Testis (tissue), 3 donors: ENCODE measurements around the gene LPAR1. TPM values are rescaled to one million over a fixed set of nuclear protein-coding genes. Genes with fewer than 3 reads are reported as not detected.

ENCODE experiments used
- DNase-seq: peaks from one replicate; pipeline ENCODE4 v3.0.0-alpha.2; 2019
- H3K27ac ChIP-seq, 2 donors: fragments of 200-600 bp; sonication (generic); one replicate each; pipeline ENCODE4 v1.5.1; 2019
- H3K27me3 ChIP-seq: fragments of 200-600 bp; sonication (generic); one replicate; pipeline ENCODE4 v1.5.1; 2019
- H3K36me3 ChIP-seq: fragments of 200-600 bp; sonication (generic); one replicate; pipeline ENCODE4 v1.5.1; 2017; ENCODE audit warnings: low read depth; ENCODE audit errors: missing control alignments
- H3K4me1 ChIP-seq: fragments of 200-600 bp; sonication (generic); one replicate; pipeline ENCODE4 v1.5.1; 2019
- H3K4me3 ChIP-seq, 2 donors: fragments of 200-600 bp; sonication (generic); one replicate each; pipeline ENCODE4 v1.5.1; 2017 to 2019
- H3K9me3 ChIP-seq: fragments of 200-600 bp; sonication (generic); one replicate; pipeline ENCODE4 v1.5.1; 2017
- POLR2A ChIP-seq: fragments of 450-650 bp; IDR thresholded peaks from one replicate; pipeline ENCODE4 v1.6.1; 2017; ENCODE audit warnings: antibody characterized with exemption, mild to moderate bottlenecking, moderate library complexity
- WGBS, 2 donors: methylation state at CpG; one replicate each; pipeline ENCODE4 v1.1.5; 2018; 5-methylcytosine and 5-hydroxymethylcytosine counted together
- intact Hi-C: fragments of 100-400 bp; cut with DNase I; formaldehyde crosslinking; loops from one replicate; pipeline ENCODE4 v1.15.1; 2023; ENCODE audit warnings: low total_unique reads
- polyA plus RNA-seq: library from polyadenylated mRNA; stranded (reverse); fragments of 350-450 nt; fragmentation: Illumina TruSeq; extraction: RNeasy Lipid Tissue Mini Kit (QIAGEN cat#74804); gene quantifications from one replicate; pipeline ENCODE4 v1.2.3, GENCODE V29; 2014; ENCODE audit warnings: low read depth, low replicate concordance; ENCODE audit not compliant: insufficient read depth
- total RNA-seq, 2 donors: library from RNA; depleted of rRNA; stranded (reverse); fragments of >200 nt; gene quantifications; one replicate each; pipeline ENCODE4 v1.2.3, GENCODE V29; 2016
- TF ChIP-seq, protein P1 (sequence below), 3 experiments: fragments of 450-650 bp in 2 of 3; fragments of 200-600 bp in 1 of 3; sonication (generic) in 1 of 3; IDR thresholded peaks; one replicate each; pipeline ENCODE4 v1.5.1; 2016 to 2019; ENCODE audit warnings: antibody characterized with exemption in 3 of 3, mild to moderate bottlenecking in 2 of 3, moderate library complexity in 1 of 3

Gene LPAR1
- total and polyA plus RNA-seq, 3 donors from 2014 or later: 13.1 to 23.9 (median 19.5) TPM

DNA sequence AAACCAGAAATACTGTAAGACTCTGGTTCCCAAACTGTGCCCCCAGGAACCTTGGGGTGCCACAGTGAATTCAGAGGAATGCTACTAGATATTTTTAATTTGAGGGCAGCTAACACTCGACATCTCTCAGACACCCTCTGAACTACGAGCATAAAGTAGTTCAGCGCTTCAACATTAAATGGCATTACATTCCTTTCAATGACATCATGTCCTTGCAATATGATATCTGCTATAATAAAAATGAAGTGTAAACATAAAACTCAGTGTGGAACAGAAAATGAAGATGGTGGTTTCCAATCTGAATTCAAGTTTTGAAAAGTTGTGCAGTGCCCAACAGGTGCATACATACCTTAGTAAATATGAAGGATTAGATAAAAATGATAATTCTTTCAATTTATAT, 116.1 kb downstream of the LPAR1 start:
- intact Hi-C loops: no loop called here
- H3K27ac ChIP-seq: no peak overlapping the region
- H3K4me3 ChIP-seq: no peak overlapping the region
- no peaks in the 10 kb centered on the region for H3K27me3 ChIP-seq
- H3K36me3 ChIP-seq: no peaks in the 10 kb centered on the region
- 82 to 83% methylated on average over 3 of the region's 3 CpGs for WGBS, 2 donors
- H3K4me1 ChIP-seq: peaks cover 5% of the 10 kb centered on the region
- no peak for TF ChIP-seq POLR2A
- TF ChIP-seq, protein P1, sequence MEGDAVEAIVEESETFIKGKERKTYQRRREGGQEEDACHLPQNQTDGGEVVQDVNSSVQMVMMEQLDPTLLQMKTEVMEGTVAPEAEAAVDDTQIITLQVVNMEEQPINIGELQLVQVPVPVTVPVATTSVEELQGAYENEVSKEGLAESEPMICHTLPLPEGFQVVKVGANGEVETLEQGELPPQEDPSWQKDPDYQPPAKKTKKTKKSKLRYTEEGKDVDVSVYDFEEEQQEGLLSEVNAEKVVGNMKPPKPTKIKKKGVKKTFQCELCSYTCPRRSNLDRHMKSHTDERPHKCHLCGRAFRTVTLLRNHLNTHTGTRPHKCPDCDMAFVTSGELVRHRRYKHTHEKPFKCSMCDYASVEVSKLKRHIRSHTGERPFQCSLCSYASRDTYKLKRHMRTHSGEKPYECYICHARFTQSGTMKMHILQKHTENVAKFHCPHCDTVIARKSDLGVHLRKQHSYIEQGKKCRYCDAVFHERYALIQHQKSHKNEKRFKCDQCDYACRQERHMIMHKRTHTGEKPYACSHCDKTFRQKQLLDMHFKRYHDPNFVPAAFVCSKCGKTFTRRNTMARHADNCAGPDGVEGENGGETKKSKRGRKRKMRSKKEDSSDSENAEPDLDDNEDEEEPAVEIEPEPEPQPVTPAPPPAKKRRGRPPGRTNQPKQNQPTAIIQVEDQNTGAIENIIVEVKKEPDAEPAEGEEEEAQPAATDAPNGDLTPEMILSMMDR (IDR thresholded peaks at IDR 0.05): no peak
- no peak for DNase-seq
- H3K9me3 ChIP-seq: no peaks in the 10 kb centered on the region

DNA sequence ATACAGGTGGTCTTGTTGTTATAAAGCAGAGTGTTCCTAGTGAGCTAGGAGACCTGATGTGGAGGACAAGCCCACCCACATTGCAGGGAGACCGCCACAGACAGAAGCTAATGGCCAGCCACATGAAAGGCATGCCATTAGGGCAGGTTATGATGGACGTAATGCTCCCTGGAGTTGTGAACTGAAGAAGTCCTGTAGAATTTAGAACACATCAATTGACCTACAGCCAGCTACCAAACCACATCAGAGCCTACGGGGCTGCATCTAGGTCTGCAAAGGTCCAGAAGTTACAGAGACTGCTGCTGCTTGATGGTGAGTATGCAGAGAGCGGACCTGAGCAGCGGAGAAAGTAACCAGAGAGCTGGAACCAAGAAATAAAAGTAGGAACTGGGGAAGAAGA, 116.6 kb downstream of the LPAR1 start:
- no peak overlapping the region for H3K4me3 ChIP-seq
- H3K9me3 ChIP-seq: no peaks in the 10 kb centered on the region
- H3K4me1 ChIP-seq: peaks cover 5% of the 10 kb centered on the region
- H3K36me3 ChIP-seq: no peaks in the 10 kb centered on the region
- intact Hi-C loops: no loop called here
- 85 to 86% methylated on average over 5 of the region's 5 CpGs for WGBS, 2 donors
- TF ChIP-seq POLR2A: no peak
- TF ChIP-seq, protein P1 (IDR thresholded peaks at IDR 0.05): no peak
- no peak overlapping the region for H3K27ac ChIP-seq
- no peak for DNase-seq
- no peaks in the 10 kb centered on the region for H3K27me3 ChIP-seq

DNA sequence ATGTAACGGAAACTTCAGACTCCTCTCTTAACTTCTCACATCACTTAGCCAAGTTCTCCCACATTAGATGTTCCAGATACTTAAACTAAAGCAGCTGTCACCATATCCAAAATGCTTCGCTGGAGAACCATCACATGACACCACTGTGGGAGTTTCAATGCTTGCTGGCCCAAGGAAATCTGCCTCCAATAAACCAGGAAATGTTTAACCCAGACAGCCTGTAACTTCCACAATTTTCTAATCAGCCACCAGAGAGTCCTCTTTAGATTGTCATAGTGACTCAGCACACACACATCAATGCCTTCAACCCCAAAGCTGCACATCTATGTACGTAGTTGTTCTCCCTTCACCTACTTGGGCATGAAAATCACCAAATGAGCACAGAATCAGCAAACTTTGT, 118.7 kb downstream of the LPAR1 start:
- TF ChIP-seq, protein P1 (IDR thresholded peaks at IDR 0.05): no peak
- no peak for TF ChIP-seq POLR2A
- DNase-seq: no peak
- H3K27me3 ChIP-seq: no peaks in the 10 kb centered on the region
- no peak overlapping the region for H3K27ac ChIP-seq
- H3K4me1 ChIP-seq: peaks cover 5% of the 10 kb centered on the region
- H3K4me3 ChIP-seq: no peak overlapping the region
- intact Hi-C loops: no loop called here
- no peaks in the 10 kb centered on the region for H3K36me3 ChIP-seq
- WGBS, 2 donors: 66 to 69% methylated on average over 3 of the region's 3 CpGs
- H3K9me3 ChIP-seq: no peaks in the 10 kb centered on the region

DNA sequence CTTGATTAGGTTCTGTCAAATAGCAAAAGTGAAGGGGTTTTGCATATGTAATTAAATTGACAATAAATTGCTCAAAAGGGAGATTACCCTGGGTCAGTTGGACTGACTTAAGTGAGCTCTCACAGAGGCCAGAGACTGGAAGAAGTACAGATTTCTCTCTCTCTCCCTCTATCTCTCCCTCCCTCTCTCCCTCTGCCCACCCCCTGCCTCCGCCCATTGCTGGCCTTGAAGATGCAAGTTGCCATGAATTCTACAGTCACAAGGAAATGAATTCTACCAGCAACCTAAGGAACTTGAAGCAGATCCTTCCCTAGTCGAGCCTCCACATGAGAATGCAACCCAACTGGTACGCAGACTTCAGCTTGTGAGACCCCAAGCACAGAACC, 119.2 kb downstream of the LPAR1 start:
- Histone ChIP-seq H3K4me1 (peaks cover 5% of the 10 kb centered on the region), H3K27me3 (no peaks in the 10 kb centered on the region), H3K9me3 (no peaks in the 10 kb centered on the region), H3K4me3 (no peak overlapping the region), H3K27ac (no peak overlapping the region), H3K36me3 (no peaks in the 10 kb centered on the region)
- no peak for TF ChIP-seq POLR2A
- TF ChIP-seq, protein P1 (IDR thresholded peaks at IDR 0.05): no peak
- 91 to 95% methylated on average over 3 of the region's 3 CpGs for WGBS, 2 donors
- no peak for DNase-seq
- intact Hi-C loops: no loop called here

DNA sequence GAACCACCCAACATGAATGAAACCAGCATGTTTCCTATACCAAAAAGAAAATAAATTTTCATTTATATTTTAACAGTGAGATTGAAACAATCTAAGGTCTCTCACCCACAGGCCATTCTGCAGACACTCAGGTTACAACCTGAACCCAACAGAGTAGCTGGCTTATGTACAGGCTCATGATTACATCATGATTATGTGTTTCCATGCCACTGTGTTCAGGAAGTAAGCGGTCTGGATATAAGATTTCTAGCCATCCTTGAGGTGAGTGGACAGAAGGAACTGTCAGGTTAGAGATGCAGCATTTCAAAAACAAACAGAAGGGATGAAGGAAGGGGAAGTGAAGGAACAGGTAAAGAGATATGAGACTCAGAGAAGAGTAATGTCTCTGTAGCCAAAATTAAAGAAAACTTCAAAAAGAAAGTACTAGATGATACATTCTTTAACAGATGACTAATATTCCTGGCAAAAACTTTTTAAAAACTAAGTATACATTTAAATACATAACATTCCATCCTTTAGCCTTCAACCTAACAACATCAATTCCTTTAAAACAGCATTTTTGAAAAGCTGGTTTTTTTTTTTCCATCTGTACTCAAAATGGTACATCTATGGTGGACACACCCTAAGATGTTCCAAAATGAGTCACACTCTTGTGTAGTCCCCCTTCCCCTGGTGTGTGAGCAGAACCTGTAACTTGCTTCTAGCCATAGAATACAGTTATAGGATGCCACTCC, 119.8 kb downstream of the LPAR1 start:
- peaks cover 5% of the 10 kb centered on the region for H3K4me1 ChIP-seq
- TF ChIP-seq, protein P1 (IDR thresholded peaks at IDR 0.05): no peak
- TF ChIP-seq POLR2A: no peak
- no peaks in the 10 kb centered on the region for H3K9me3 ChIP-seq
- WGBS, 2 donors: 91 to 96% methylated on average over 1 of the region's 1 CpG
- H3K27ac ChIP-seq: no peak overlapping the region
- no peaks in the 10 kb centered on the region for H3K36me3 ChIP-seq
- intact Hi-C loops: no loop called here
- no peak for DNase-seq
- H3K27me3 ChIP-seq: no peaks in the 10 kb centered on the region
- no peak overlapping the region for H3K4me3 ChIP-seq
